Bronchial epithelial cell (primary cell): Measurements from ENCODE around the gene PMPCA. TPM values are rescaled to one million over a fixed set of nuclear protein-coding genes. Genes with fewer than 3 reads are reported as not detected.

ENCODE experiments used
- DNase-seq: peaks from one replicate; pipeline ENCODE4 v3.0.0-alpha.2; 2010; ENCODE audit warnings: low read depth
- FAIRE-seq: peaks from 2 replicates; lab custom pipeline; 2011; peaks lifted over from hg19 to GRCh38; lab: Jason Lieb, UNC
- H3K27me3 ChIP-seq: 2 replicates; pipeline ENCODE4 v1.5.1; 2011; ENCODE audit warnings: low read length; ENCODE audit not compliant: control insufficient read depth, insufficient read depth
- H3K36me3 ChIP-seq: 2 replicates; pipeline ENCODE4 v1.5.1; 2011; ENCODE audit warnings: low read length; ENCODE audit not compliant: control insufficient read depth, insufficient read depth
- H3K4me3 ChIP-seq: 2 replicates; pipeline ENCODE4 v1.5.1; 2011; ENCODE audit warnings: mild to moderate bottlenecking, low read depth, low read length, control low read depth
- total RNA-seq: library from RNA; depleted of rRNA; stranded (reverse); fragments of >200 nt; gene quantifications from 2 replicates; pipeline ENCODE4 v1.2.1, GENCODE V29; 2014
- TF ChIP-seq, protein P1 (sequence below): IDR thresholded peaks from 2 replicates; pipeline ENCODE4 v1.5.1; 2011; ENCODE audit warnings: mild to moderate bottlenecking, moderate library complexity, low read length, control low read depth, inconsistent platforms; ENCODE audit not compliant: insufficient read depth, severe bottlenecking

The PMPCA gene
- total RNA-seq, 1 donor from 2014 or later: 43.2 TPM

DNA sequence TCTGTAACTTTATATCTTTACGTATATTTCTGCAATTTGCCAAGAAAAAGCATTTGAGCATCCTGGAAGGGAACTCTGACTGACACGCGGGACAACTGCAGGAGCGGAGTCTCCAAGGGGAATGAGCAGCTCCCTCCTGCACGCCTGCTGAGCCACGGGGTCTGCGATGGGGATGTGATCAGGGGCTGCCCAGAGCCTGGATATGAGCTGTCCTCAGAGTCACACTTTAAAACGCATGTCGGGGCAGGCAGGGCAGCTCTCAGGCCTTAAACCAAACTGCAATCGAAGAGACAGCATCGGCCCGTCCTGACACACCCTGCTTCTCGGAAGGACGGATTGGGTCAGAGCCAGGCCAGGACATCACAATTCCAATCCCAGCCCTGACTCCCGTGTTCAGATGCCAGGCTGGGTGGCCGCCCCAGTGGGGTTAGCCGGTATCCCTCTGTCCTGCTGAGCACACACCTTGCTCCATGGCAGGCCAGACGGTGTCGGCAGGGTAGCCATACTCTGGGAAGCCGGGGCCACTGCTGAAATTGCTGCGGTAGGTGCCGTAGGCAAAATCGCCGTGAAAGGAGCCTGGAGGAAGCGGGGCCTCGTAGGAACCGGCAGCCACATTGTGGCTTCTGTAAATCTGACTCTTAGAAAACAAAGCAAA lies 55.2 kb downstream of the PMPCA start:
- Histone ChIP-seq H3K4me3 (no peak overlapping the region), H3K27me3 (no peaks in the 10 kb centered on the region), H3K36me3 (peaks cover 61% of the 10 kb centered on the region)
- TF ChIP-seq, protein P1, sequence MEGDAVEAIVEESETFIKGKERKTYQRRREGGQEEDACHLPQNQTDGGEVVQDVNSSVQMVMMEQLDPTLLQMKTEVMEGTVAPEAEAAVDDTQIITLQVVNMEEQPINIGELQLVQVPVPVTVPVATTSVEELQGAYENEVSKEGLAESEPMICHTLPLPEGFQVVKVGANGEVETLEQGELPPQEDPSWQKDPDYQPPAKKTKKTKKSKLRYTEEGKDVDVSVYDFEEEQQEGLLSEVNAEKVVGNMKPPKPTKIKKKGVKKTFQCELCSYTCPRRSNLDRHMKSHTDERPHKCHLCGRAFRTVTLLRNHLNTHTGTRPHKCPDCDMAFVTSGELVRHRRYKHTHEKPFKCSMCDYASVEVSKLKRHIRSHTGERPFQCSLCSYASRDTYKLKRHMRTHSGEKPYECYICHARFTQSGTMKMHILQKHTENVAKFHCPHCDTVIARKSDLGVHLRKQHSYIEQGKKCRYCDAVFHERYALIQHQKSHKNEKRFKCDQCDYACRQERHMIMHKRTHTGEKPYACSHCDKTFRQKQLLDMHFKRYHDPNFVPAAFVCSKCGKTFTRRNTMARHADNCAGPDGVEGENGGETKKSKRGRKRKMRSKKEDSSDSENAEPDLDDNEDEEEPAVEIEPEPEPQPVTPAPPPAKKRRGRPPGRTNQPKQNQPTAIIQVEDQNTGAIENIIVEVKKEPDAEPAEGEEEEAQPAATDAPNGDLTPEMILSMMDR: no peak
- no peak for FAIRE-seq
- no peak for DNase-seq

DNA sequence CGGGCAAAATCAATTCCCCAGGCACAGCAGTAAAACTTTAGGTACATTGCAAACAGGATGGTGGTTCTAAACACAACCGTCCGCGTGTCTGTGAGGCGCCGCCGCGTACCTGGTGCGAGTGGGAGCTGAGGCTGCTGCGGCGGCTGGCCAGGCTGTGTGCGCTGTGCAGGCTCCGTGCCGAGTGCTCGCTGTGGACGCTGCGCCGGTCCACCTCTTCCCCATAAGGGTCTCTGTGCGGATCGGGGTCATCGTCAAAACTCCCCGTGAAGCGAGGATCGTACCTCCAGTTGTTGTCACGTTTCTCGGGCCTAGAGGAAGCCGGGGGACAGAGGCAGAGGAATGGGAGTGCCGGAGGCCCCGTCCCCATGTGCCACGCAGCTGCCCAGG lies 55.7 kb downstream of the PMPCA start:
- TF ChIP-seq, protein P1: no peak
- Histone ChIP-seq H3K4me3 (no peak overlapping the region), H3K27me3 (no peaks in the 10 kb centered on the region), H3K36me3 (peaks cover 61% of the 10 kb centered on the region)
- DNase-seq (no peak), FAIRE-seq (no peak)

DNA sequence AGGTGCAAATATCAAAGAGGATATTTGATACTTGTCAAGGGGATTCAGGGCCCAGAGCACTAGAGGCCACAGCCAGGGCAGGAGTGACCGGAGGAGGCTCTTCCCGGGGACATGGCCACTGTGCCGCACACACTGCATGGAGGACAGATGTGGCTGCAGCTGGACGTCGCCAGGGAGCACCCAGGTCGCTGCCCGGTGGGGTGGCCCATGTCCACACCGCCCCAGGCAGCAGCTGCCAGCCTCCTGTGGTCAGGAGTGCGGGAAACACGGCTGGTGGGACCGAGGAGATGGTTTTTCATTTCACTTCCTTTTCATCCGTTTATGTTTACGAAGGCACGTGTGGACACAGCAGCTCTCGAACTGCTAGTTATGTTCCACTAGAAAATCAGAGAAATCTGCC lies 57.3 kb downstream of the PMPCA start:
- no peaks in the 10 kb centered on the region for H3K27me3 ChIP-seq
- H3K4me3 ChIP-seq: no peak overlapping the region
- H3K36me3 ChIP-seq: peaks cover 61% of the 10 kb centered on the region
- DNase-seq: no peak
- TF ChIP-seq, protein P1: no peak
- no peak for FAIRE-seq

DNA sequence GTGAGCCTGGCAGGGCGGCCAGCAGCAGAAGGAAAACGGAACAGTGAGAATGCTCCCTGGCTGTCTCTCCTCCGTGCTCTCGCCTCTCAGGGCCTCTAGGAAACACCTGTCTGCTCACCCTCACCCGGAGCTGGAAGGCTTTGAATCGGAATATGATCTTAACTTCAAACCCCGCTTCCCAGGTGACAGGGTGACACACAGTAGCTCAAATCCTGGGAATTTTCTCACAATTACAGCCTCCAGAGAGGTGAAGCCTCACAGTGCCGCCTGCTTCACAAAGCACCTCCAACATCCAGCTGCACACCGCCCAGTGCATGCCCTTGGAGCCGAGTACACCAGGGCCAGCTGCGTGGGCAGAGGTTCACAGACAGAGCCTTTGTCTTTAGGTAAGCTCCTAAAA lies 59.9 kb downstream of the PMPCA start:
- no peaks in the 10 kb centered on the region for H3K27me3 ChIP-seq
- TF ChIP-seq, protein P1: no peak
- H3K4me3 ChIP-seq: no peak overlapping the region
- DNase-seq: no peak
- peaks cover 71% of the 10 kb centered on the region for H3K36me3 ChIP-seq
- no peak for FAIRE-seq

DNA sequence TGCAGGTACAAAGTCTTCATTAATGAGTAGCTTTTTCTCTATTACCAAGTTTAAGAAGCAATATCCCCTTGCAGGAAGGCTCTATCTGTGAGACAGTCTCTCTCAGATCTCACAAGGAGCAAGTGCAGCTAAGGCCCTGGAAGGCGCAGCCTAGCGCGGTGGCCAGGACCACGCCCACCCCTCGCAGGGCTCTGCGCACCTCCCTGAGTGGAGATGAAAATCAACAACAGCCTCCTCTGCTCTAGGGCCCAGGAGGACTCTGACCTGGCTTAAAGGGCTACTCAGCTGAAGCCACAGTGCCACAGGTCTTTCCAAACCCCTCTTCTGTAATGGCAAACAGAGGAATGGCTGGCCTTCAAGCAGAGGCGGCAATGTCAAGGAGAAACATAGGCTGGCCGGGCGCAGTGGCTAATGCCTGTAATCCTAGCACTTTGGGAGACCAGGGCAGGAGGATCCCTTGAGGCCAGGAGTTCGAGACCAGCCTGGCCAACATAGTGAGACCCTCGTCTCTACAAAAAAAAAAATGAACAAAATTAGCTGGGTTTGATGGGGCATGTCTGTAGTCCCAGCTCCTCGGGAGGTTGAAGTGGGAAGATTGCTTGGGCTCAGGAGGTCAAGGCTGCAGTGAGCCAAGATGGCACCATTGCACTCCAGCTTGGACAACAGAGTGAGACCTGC lies 60.5 kb downstream of the PMPCA start:
- TF ChIP-seq, protein P1: no peak
- Histone ChIP-seq H3K36me3 (peaks cover 70% of the 10 kb centered on the region), H3K27me3 (no peaks in the 10 kb centered on the region), H3K4me3 (no peak overlapping the region)
- FAIRE-seq: no peak
- DNase-seq: no peak
